H1 (cell line): ENCODE results near the gene KLF13. TPM values are rescaled to one million over a fixed set of nuclear protein-coding genes. Genes with fewer than 3 reads are reported as not detected.
A peak's percentile ranks its signal among the peaks of the same experiment; 100 is the strongest.

Experiments used
- CTCF ChIA-PET: fragments of 300-600 bp; sonication (Branson Sonifier 250); formaldehyde crosslinking; loops from one replicate; lab custom pipeline; 2021; ENCODE audit not compliant: partially characterized antibody; lab: Charles Lee
- POLR2A ChIA-PET: fragments of 300-600 bp; sonication (Branson Sonifier 250); formaldehyde crosslinking; loops from one replicate; lab custom pipeline; 2021; ENCODE audit warnings: inconsistent platforms; ENCODE audit not compliant: partially characterized antibody; lab: Charles Lee
- DNase-seq, 2 experiments: peaks; one replicate each; pipeline versions ENCODE4 v3.0.0 to v3.0.0-alpha.2; 2010 to 2022; ENCODE audit warnings: low spot score in 2 of 2, low read depth in 1 of 2, mixed read lengths in 1 of 2
- FAIRE-seq: peaks from 2 replicates; lab custom pipeline; 2011; peaks lifted over from hg19 to GRCh38; lab: Jason Lieb, UNC
- H2AFZ ChIP-seq: 2 replicates; pipeline ENCODE4 v1.8.1; 2012; ENCODE audit warnings: low read length, inconsistent platforms
- H2AK5ac ChIP-seq: 2 replicates; pipeline ENCODE4 v1.6.1; 2013; ENCODE audit warnings: low read depth, low read length
- H2BK120ac ChIP-seq: replicated peaks from 2 replicates; pipeline ENCODE3; 2013; ENCODE audit warnings: low read depth, low read length, inconsistent platforms
- H2BK12ac ChIP-seq: 2 replicates; pipeline ENCODE4 v1.6.1; 2013; ENCODE audit warnings: low read depth, low read length
- H2BK15ac ChIP-seq: 2 replicates; pipeline ENCODE4 v1.6.1; 2013; ENCODE audit warnings: low read length
- H2BK20ac ChIP-seq: 2 replicates; pipeline ENCODE4 v1.6.1; 2013; ENCODE audit warnings: low read length
- H2BK5ac ChIP-seq: 2 replicates; pipeline ENCODE4 v1.6.1; 2013; ENCODE audit warnings: low read depth, low read length
- H3K14ac ChIP-seq: 2 replicates; pipeline ENCODE4 v1.6.1; 2013; ENCODE audit warnings: inconsistent platforms; ENCODE audit not compliant: insufficient read length
- H3K18ac ChIP-seq: 2 replicates; pipeline ENCODE4 v1.6.1; 2013; ENCODE audit warnings: low read length; ENCODE audit errors: extremely low read depth
- H3K23ac ChIP-seq: 2 replicates; pipeline ENCODE4 v1.6.1; 2013; ENCODE audit warnings: inconsistent platforms; ENCODE audit not compliant: insufficient read length
- H3K23me2 ChIP-seq: 2 replicates; pipeline ENCODE4 v1.6.1; 2013; ENCODE audit warnings: low read depth, low read length
- H3K27ac ChIP-seq: 2 replicates; pipeline ENCODE4 v1.6.1; 2011; ENCODE audit warnings: low read depth, low read length, inconsistent platforms
- H3K27me3 ChIP-seq, 4 experiments: replicated peaks in 1 of 4; 1 replicate in 1 of 4; 2 replicates in 3 of 4; pipeline versions ENCODE4 v1.6.1 to v1.8.1; 2011 to 2013; ENCODE audit warnings: low read length in 3 of 4, mild to moderate bottlenecking in 3 of 4, inconsistent platforms in 2 of 4, mixed read lengths in 2 of 4, moderate library complexity in 1 of 4; ENCODE audit not compliant: control insufficient read depth in 3 of 4, insufficient read depth in 3 of 4; ENCODE audit errors: extremely low read depth in 1 of 4
- H3K36me3 ChIP-seq, 4 experiments: 2 replicates each; pipeline versions ENCODE4 v1.6.1 to v1.8.1; 2011 to 2013; ENCODE audit warnings: mild to moderate bottlenecking in 4 of 4, low read length in 3 of 4, moderate library complexity in 2 of 4, control low read depth in 1 of 4, inconsistent platforms in 1 of 4; ENCODE audit not compliant: insufficient read depth in 4 of 4, control insufficient read depth in 2 of 4
- H3K4ac ChIP-seq: replicated peaks from 2 replicates; pipeline ENCODE3; 2013; ENCODE audit warnings: low read length, low read depth, mixed read lengths, inconsistent platforms; ENCODE audit not compliant: insufficient read length
- H3K4me1 ChIP-seq, 4 experiments: replicated peaks in 1 of 4; 1 replicate in 1 of 4; 2 replicates in 3 of 4; pipeline versions ENCODE4 v1.6.1 to v1.8.1; 2011 to 2013; ENCODE audit warnings: low read length in 3 of 4, inconsistent platforms in 2 of 4, mixed read lengths in 1 of 4; ENCODE audit not compliant: insufficient read depth in 4 of 4, control insufficient read depth in 3 of 4
- H3K4me2 ChIP-seq, 2 experiments: 2 replicates each; pipeline versions ENCODE4 v1.6.1 to v1.8.1; 2011 to 2013; ENCODE audit warnings: low read depth in 2 of 2, low read length in 2 of 2, control low read depth in 1 of 2, inconsistent platforms in 1 of 2, mild to moderate bottlenecking in 1 of 2; ENCODE audit not compliant: insufficient read depth in 1 of 2
- H3K4me3 ChIP-seq, 4 experiments: fragments of 200-600, 300-600 bp in 1 of 4; sonication (generic), shearing (Covaris generic), sonication (Bioruptor Twin) in 1 of 4; 2 replicates each; pipeline versions ENCODE4 v1.5.1 to v1.8.1; 2011 to 2016; ENCODE audit warnings: low read length in 4 of 4, low read depth in 3 of 4, control low read depth in 2 of 4, inconsistent platforms in 2 of 4, mild to moderate bottlenecking in 2 of 4, mixed read lengths in 1 of 4, moderate library complexity in 1 of 4; ENCODE audit not compliant: insufficient read depth in 2 of 4; ENCODE audit errors: extremely low read depth in 1 of 4
- H3K56ac ChIP-seq: replicated peaks from 2 replicates; pipeline ENCODE3; 2013; ENCODE audit warnings: low read depth, mild to moderate bottlenecking, mixed read lengths, low read length, inconsistent platforms; ENCODE audit not compliant: insufficient read length
- H3K79me1 ChIP-seq: 2 replicates; pipeline ENCODE4 v1.6.1; 2013; ENCODE audit warnings: low read depth, low read length, control low read depth
- H3K79me2 ChIP-seq, 2 experiments: 2 replicates each; pipeline versions ENCODE4 v1.6.1 to v1.8.1; 2012 to 2013; ENCODE audit warnings: low read length in 2 of 2, mild to moderate bottlenecking in 2 of 2, inconsistent platforms in 1 of 2; ENCODE audit not compliant: insufficient read depth in 2 of 2, control insufficient read depth in 1 of 2
- H3K9ac ChIP-seq, 4 experiments: replicated peaks in 1 of 4; 1 replicate in 1 of 4; 2 replicates in 3 of 4; pipeline versions ENCODE4 v1.6.1 to v1.8.1; 2011 to 2013; ENCODE audit warnings: low read depth in 3 of 4, low read length in 3 of 4, control low read depth in 2 of 4, mild to moderate bottlenecking in 2 of 4, moderate library complexity in 2 of 4, inconsistent platforms in 1 of 4; ENCODE audit errors: extremely low read depth in 1 of 4
- H3K9me3 ChIP-seq, 2 experiments: 2 replicates each; pipeline versions ENCODE4 v1.6.1 to v1.8.1; 2012 to 2013; ENCODE audit warnings: mild to moderate bottlenecking in 2 of 2, moderate library complexity in 2 of 2, control low read depth in 1 of 2, inconsistent platforms in 1 of 2, low read depth in 1 of 2, low read length in 1 of 2, mixed read lengths in 1 of 2; ENCODE audit not compliant: insufficient read depth in 2 of 2
- H4K20me1 ChIP-seq, 2 experiments: replicated peaks in 1 of 2; 2 replicates each; pipeline versions ENCODE3 to v1.8.1; 2011 to 2013; ENCODE audit warnings: inconsistent platforms in 2 of 2, low read length in 2 of 2, mild to moderate bottlenecking in 1 of 2; ENCODE audit not compliant: insufficient read depth in 2 of 2, control insufficient read depth in 1 of 2
- H4K5ac ChIP-seq: 2 replicates; pipeline ENCODE4 v1.6.1; 2013; ENCODE audit warnings: low read length, low read depth, mixed read lengths, inconsistent platforms; ENCODE audit not compliant: insufficient read length
- H4K8ac ChIP-seq: 2 replicates; pipeline ENCODE4 v1.8.0; 2013; ENCODE audit warnings: mild to moderate bottlenecking, moderate library complexity, low read length, inconsistent platforms; ENCODE audit not compliant: insufficient read depth; ENCODE audit errors: extremely low read depth
- H4K91ac ChIP-seq: replicated peaks from 2 replicates; pipeline ENCODE3; 2013; ENCODE audit warnings: low read length, mixed read lengths, inconsistent platforms; ENCODE audit not compliant: insufficient read length
- CHD1 ChIP-seq: IDR thresholded peaks from 2 replicates; pipeline ENCODE4 v1.6.1; 2012; ENCODE audit warnings: low read depth, low read length, improper control_type of control experiment
- CTCF ChIP-seq, 3 experiments: IDR thresholded peaks; 1 replicate in 2 of 3; 2 replicates in 1 of 3; pipeline versions ENCODE4 v1.5.1 to v1.6.1; 2011; ENCODE audit warnings: low read length in 3 of 3, mild to moderate bottlenecking in 3 of 3, inconsistent platforms in 2 of 3, low read depth in 1 of 3, moderate library complexity in 1 of 3; ENCODE audit not compliant: insufficient read depth in 1 of 3; ENCODE audit errors: control extremely low read depth in 1 of 3
- E2F6 ChIP-seq: IDR thresholded peaks from 2 replicates; pipeline ENCODE4 v1.6.1; 2012; ENCODE audit warnings: inconsistent platforms
- NANOG ChIP-seq: IDR thresholded peaks from 2 replicates; pipeline ENCODE4 v1.6.1; 2011; ENCODE audit warnings: low read length, low read depth, mild to moderate bottlenecking, inconsistent platforms; ENCODE audit not compliant: insufficient read depth, poor library complexity, severe bottlenecking
- NRF1 ChIP-seq: IDR thresholded peaks from 2 replicates; pipeline ENCODE4 v1.6.1; 2011; ENCODE audit warnings: mild to moderate bottlenecking, low read depth, low read length, improper control_type of control experiment
- RBBP5 ChIP-seq: IDR thresholded peaks from 2 replicates; pipeline ENCODE4 v1.7.1; 2012; ENCODE audit warnings: low read depth, mild to moderate bottlenecking, inconsistent platforms, low read length, moderate library complexity, borderline replicate concordance
- SIX5 ChIP-seq: IDR thresholded peaks from 2 replicates; pipeline ENCODE4 v1.6.1; 2011; ENCODE audit warnings: mild to moderate bottlenecking, low read depth, low read length
- TEAD4 ChIP-seq: IDR thresholded peaks from 2 replicates; pipeline ENCODE4 v1.6.1; 2012; ENCODE audit warnings: low read depth, low read length, inconsistent platforms, mixed read lengths
- WGBS, 2 experiments: shearing (Covaris generic) in 1 of 2; methylation state at CpG; one replicate each; pipeline versions ENCODE4 v1.1.6 to v1.1.7; 2013 to 2015; ENCODE audit warnings: low lambda C conversion rate in 2 of 2, mixed read lengths in 2 of 2, inconsistent platforms in 1 of 2, low coverage in 1 of 2, missing lambda C conversion rate in 1 of 2; ENCODE audit not compliant: insufficient replicate concordance in 2 of 2, insufficient coverage in 1 of 2, insufficient read length in 1 of 2; ENCODE audit errors: extremely low coverage in 1 of 2, missing lambda C conversion rate in 1 of 2; 5-methylcytosine and 5-hydroxymethylcytosine counted together
- polyA plus RNA-seq, 7 experiments: library from polyadenylated mRNA; depleted of rRNA in 3 of 7; stranded (reverse) in 5 of 7; unstranded in 2 of 7; fragments of >200 nt in 5 of 7; fragments of 200-250 nt in 2 of 7; gene quantifications; 1 replicate in 5 of 7; 2 replicates in 1 of 7; 4 replicates in 1 of 7; pipeline versions ENCODE4 v1.2.1 to v1.2.3, GENCODE V29; 2011 to 2013; ENCODE audit warnings: missing spikeins in 2 of 7, mixed read lengths in 2 of 7
- total RNA-seq: library from RNA; stranded (reverse); fragmentation: NEBNext Ultra II Directional; extraction: Animal tissue kit (Norgen Biotek cat#: 25700); gene quantifications from 2 replicates; pipeline ENCODE4 v1.2.1, GENCODE V29; 2021

KLF13 gene
- total and polyA plus RNA-seq, 2 of the 8 experiments (the other 6 are each of a cell fraction or from before 2014, with no cell fraction given): 18.3 to 33.4 TPM

GRCh38 chr15:31367021-31367729 is 40.5 kb downstream of the KLF13 start:
- POLR2A ChIA-PET: interaction anchor here (1.4 to 1.6 kb wide), 2 partner anchors 17 to 35 kb away, joined by 3 to 5 read pairs; no protein-coding TSS in a partner anchor
- no peak overlapping the region for H3K14ac ChIP-seq
- H3K27me3 ChIP-seq: no peaks in the 10 kb centered on the region
- no peak overlapping the region for H4K5ac ChIP-seq
- H3K4me2 ChIP-seq: peak overlapping the region; percentile 33 to 52; a peak in 3 of 4 replicates
- H4K20me1 ChIP-seq: peaks cover 3 to 14% of the 10 kb centered on the region in 2 experiments
- peak overlapping the region; percentile 84; the same call in 1 of the 2 replicates for H2BK15ac ChIP-seq
- peaks cover 0 to 49% of the 10 kb centered on the region in 2 experiments; a peak in 2 of 4 replicates for H3K79me2 ChIP-seq
- peaks cover 2 to 48% (median 38%) of the 10 kb centered on the region in 4 experiments for H3K4me1 ChIP-seq
- FAIRE-seq: no peak
- no peaks in the 10 kb centered on the region for H3K9me3 ChIP-seq
- DNase-seq: no peak
- no peak overlapping the region for H3K4me3 ChIP-seq
- no peak overlapping the region for H2BK120ac ChIP-seq
- H2BK5ac ChIP-seq: peak overlapping the region; percentile 29; the same call in 1 of the 2 replicates
- 80% methylated on average over 11 of the region's 11 CpGs; no CpG with 5 or more reads in 1 of the 2 experiments for WGBS, 2 experiments
- no peak overlapping the region for H3K56ac ChIP-seq
- H3K18ac ChIP-seq: no peak overlapping the region; the same call in 1 of the 2 replicates
- no peak overlapping the region for H2AFZ ChIP-seq
- H3K4ac ChIP-seq: no peak overlapping the region
- H3K36me3 ChIP-seq: no peaks in the 10 kb centered on the region
- peaks cover 16% of the 10 kb centered on the region for H3K79me1 ChIP-seq
- H2AK5ac ChIP-seq: peak overlapping the region; percentile 17
- H3K27ac ChIP-seq: no peak overlapping the region
- 0 out of 2 replicates have a peak overlapping the region, but pooled peaks have one; percentile 5 for H2BK20ac ChIP-seq
- CTCF ChIA-PET: interaction anchor here (0.6 to 4.1 kb wide), 21 partner anchors 10 to 152 kb away, joined by 3 to 31 read pairs (median 4); no protein-coding TSS in a partner anchor
- H2BK12ac ChIP-seq: peak overlapping the region; percentile 40; the same call in 1 of the 2 replicates
- peak overlapping the region; percentile 54 for H4K91ac ChIP-seq
- no peak overlapping the region for H3K9ac ChIP-seq
- H3K23me2 ChIP-seq: no peaks in the 10 kb centered on the region
- no peak overlapping the region for H3K23ac ChIP-seq
- no peak overlapping the region for H4K8ac ChIP-seq
- TF ChIP-seq E2F6: peak; percentile 75
- TF ChIP-seq CHD1: no peak
- TF ChIP-seq RBBP5: no peak
- no peak for TF ChIP-seq TEAD4
- no peak for TF ChIP-seq NANOG
- TF ChIP-seq NRF1: no peak
- TF ChIP-seq CTCF (IDR thresholded peaks at IDR 0.05; ENCODE audit: control extremely low read depth in 1 of 3, insufficient read depth in 1 of 3, low read depth in 1 of 3, low read length in 3 of 3): no peak
- TF ChIP-seq SIX5: no peak
